H1 (cell line): Measurements from ENCODE around the gene SEC31A. TPM values are rescaled to one million over a fixed set of nuclear protein-coding genes. Genes with fewer than 3 reads are reported as not detected.

Source experiments
- ASH2L ChIP-seq: fragments of 200-600, 300-600 bp; sonication (generic); IDR thresholded peaks from one replicate; pipeline ENCODE4 v1.7.1; 2017; ENCODE audit warnings: low read length
- BACH1 ChIP-seq: IDR thresholded peaks from 2 replicates; pipeline ENCODE4 v1.6.1; 2012; ENCODE audit warnings: low read length, improper control_type of control experiment
- CHD2 ChIP-seq: IDR thresholded peaks from 2 replicates; pipeline ENCODE4 v1.6.1; 2012; ENCODE audit warnings: low read length, improper control_type of control experiment
- CHD7 ChIP-seq: fragments of 300-600 bp; sonication (generic); IDR thresholded peaks from 2 replicates; pipeline ENCODE4 v1.7.1; 2012; ENCODE audit warnings: low read length, moderate library complexity, mild to moderate bottlenecking, inconsistent platforms; ENCODE audit not compliant: insufficient replicate concordance
- JUND ChIP-seq: IDR thresholded peaks from 2 replicates; pipeline ENCODE4 v1.6.1; 2011; ENCODE audit warnings: mild to moderate bottlenecking, improper control_type of control experiment, low read length
- KDM1A ChIP-seq: fragments of 200-600, 300-600 bp; sonication (generic); IDR thresholded peaks from 2 replicates; pipeline ENCODE4 v1.7.1; 2016; ENCODE audit warnings: mild to moderate bottlenecking, low read length, borderline replicate concordance
- KDM4A ChIP-seq: IDR thresholded peaks from one replicate; pipeline ENCODE4 v1.7.1; 2012; ENCODE audit warnings: low read depth, mild to moderate bottlenecking, moderate library complexity, low read length, inconsistent platforms; ENCODE audit not compliant: severe bottlenecking
- NRF1 ChIP-seq: IDR thresholded peaks from 2 replicates; pipeline ENCODE4 v1.6.1; 2011; ENCODE audit warnings: mild to moderate bottlenecking, low read depth, low read length, improper control_type of control experiment
- PHF8 ChIP-seq: fragments of 200-600 bp; sonication (generic); conservative IDR thresholded peaks from 2 replicates; pipeline ENCODE4 v1.7.1; 2012; ENCODE audit warnings: low read depth, mild to moderate bottlenecking, inconsistent platforms, low read length, moderate library complexity
- SP1 ChIP-seq: IDR thresholded peaks from 2 replicates; pipeline ENCODE4 v1.6.1; 2011; ENCODE audit warnings: low read depth, low read length
- SP4 ChIP-seq: IDR thresholded peaks from 2 replicates; pipeline ENCODE4 v1.6.1; 2012; ENCODE audit warnings: low read length, inconsistent platforms
- TEAD4 ChIP-seq: IDR thresholded peaks from 2 replicates; pipeline ENCODE4 v1.6.1; 2012; ENCODE audit warnings: low read depth, low read length, inconsistent platforms, mixed read lengths
- YY1 ChIP-seq: IDR thresholded peaks from 2 replicates; pipeline ENCODE4 v1.6.1; 2011; ENCODE audit warnings: low read depth, mild to moderate bottlenecking, low read length
- polyA plus RNA-seq, 7 experiments: library from polyadenylated mRNA; depleted of rRNA in 3 of 7; stranded (reverse) in 5 of 7; unstranded in 2 of 7; fragments of >200 nt in 5 of 7; fragments of 200-250 nt in 2 of 7; gene quantifications; 1 replicate in 5 of 7; 2 replicates in 1 of 7; 4 replicates in 1 of 7; pipeline versions ENCODE4 v1.2.1 to v1.2.3, GENCODE V29; 2011 to 2013; ENCODE audit warnings: missing spikeins in 2 of 7, mixed read lengths in 2 of 7
- total RNA-seq: library from RNA; stranded (reverse); fragmentation: NEBNext Ultra II Directional; extraction: Animal tissue kit (Norgen Biotek cat#: 25700); gene quantifications from 2 replicates; pipeline ENCODE4 v1.2.1, GENCODE V29; 2021

SEC31A gene
- total and polyA plus RNA-seq, 2 of the 8 experiments (the other 6 are each of a cell fraction or from before 2014, with no cell fraction given), result 112 to 125 TPM

GRCh38 chr4:82777857-82778525 lies 113.0 kb downstream of the SEC31A start (continued):
- TF ChIP-seq CHD7 (no peak), PHF8 (no peak), SP4 (no peak), JUND (no peak), SP1 (no peak), CHD2 (no peak), BACH1 (no peak), KDM1A (no peak), YY1 (no peak), TEAD4 (no peak), ASH2L (no peak), KDM4A (no peak), NRF1 (no peak)
